GM12875 (cell line): ENCODE results near the gene EIF2S2.

ENCODE experiments used
- H3K4me3 ChIP-seq: one replicate; pipeline ENCODE4 v1.5.1; 2011; ENCODE audit warnings: low read depth, low read length, control low read depth
- CTCF ChIP-seq: IDR thresholded peaks from 2 replicates; pipeline ENCODE4 v1.5.1; 2011; ENCODE audit warnings: low read depth, mild to moderate bottlenecking, control low read depth, inconsistent platforms, low read length, moderate library complexity, borderline replicate concordance; ENCODE audit not compliant: insufficient read depth

The EIF2S2 gene

GRCh38 chr20:34047917-34048316, 64.1 kb downstream of the EIF2S2 start:
- no peak for TF ChIP-seq CTCF
- H3K4me3 ChIP-seq = no peak overlapping the region

- no peak for TF ChIP-seq CTCF
- H3K4me3 ChIP-seq = no peak overlapping the region
Measured at GRCh38 chr20:34047010-34047687, 64.9 kb downstream of the EIF2S2 start.

- TF ChIP-seq CTCF = no peak
- H3K4me3 ChIP-seq = no peak overlapping the region
Measured at GRCh38 chr20:34045930-34046725, 65.9 kb downstream of the EIF2S2 start.

- no peak overlapping the region for H3K4me3 ChIP-seq
- TF ChIP-seq CTCF = no peak
Measured at GRCh38 chr20:34045294-34045693, 66.7 kb downstream of the EIF2S2 start.

- no peak overlapping the region for H3K4me3 ChIP-seq
- no peak for TF ChIP-seq CTCF
Measured at GRCh38 chr20:34043025-34043424, 69.0 kb downstream of the EIF2S2 start.

GRCh38 chr20:34042262-34042661, 69.8 kb downstream of the EIF2S2 start:
- H3K4me3 ChIP-seq = no peak overlapping the region
- no peak for TF ChIP-seq CTCF

- no peak overlapping the region for H3K4me3 ChIP-seq
- TF ChIP-seq CTCF = no peak
Measured at GRCh38 chr20:34041226-34041625, 70.8 kb downstream of the EIF2S2 start.
